ENCODE results near the gene GLP2R.

DNA sequence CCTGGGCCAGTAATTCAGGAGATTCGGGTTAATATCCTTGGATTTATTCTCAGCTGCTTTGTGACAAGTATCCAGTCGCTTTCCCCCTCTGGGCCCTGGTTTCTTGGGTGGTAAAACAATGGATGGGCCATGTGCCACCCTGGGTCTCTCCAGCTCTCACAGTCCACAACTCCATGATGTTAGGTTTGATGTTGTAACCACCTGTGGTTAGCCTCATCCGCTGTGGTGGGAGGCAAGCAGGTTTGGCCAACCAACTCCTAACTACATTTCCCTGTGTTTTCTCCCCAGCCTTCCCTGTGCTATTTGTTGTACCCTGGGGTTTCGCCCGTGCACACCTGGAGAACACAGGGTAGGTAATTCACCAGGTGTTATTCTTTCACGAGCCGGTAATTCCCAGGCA lies 35.1 kb downstream of the GLP2R start:
- TF ChIP-seq L3MBTL2 (conservative IDR thresholded peaks at IDR 0.05) (no peak), ELF4 (IDR thresholded peaks at IDR 0.05) (no peak), TARDBP (IDR thresholded peaks at IDR 0.05) (no peak), SUZ12 (IDR thresholded peaks at IDR 0.05) (no peak), LEF1 (IDR thresholded peaks at IDR 0.05; ENCODE audit: borderline replicate concordance) (no peak), BHLHE40 (IDR thresholded peaks at IDR 0.05; ENCODE audit: borderline replicate concordance) (no peak), ZNF384 (IDR thresholded peaks at IDR 0.05) (no peak), ARNT (IDR thresholded peaks at IDR 0.05) (no peak), FOXA1 (IDR thresholded peaks at IDR 0.05) (no peak), SP1 (IDR thresholded peaks at IDR 0.05) (no peak), FOXK2 (IDR thresholded peaks at IDR 0.05) (no peak), CTBP1 (IDR thresholded peaks at IDR 0.05; ENCODE audit: borderline replicate concordance) (no peak), FOXM1 (IDR thresholded peaks at IDR 0.05; ENCODE audit: borderline replicate concordance) (no peak)
- TF ChIP-seq, protein P1, sequence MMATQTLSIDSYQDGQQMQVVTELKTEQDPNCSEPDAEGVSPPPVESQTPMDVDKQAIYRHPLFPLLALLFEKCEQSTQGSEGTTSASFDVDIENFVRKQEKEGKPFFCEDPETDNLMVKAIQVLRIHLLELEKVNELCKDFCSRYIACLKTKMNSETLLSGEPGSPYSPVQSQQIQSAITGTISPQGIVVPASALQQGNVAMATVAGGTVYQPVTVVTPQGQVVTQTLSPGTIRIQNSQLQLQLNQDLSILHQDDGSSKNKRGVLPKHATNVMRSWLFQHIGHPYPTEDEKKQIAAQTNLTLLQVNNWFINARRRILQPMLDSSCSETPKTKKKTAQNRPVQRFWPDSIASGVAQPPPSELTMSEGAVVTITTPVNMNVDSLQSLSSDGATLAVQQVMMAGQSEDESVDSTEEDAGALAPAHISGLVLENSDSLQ (IDR thresholded peaks at IDR 0.05), result no peak
